HCT116 (cell line): Measurements from ENCODE around the gene POLH. TPM values are rescaled to one million over a fixed set of nuclear protein-coding genes. Genes with fewer than 3 reads are reported as not detected.

Experiments used
- ATAC-seq: fragments of 200-7000 bp; cut with Tn5 transposase; 2 replicates; pipeline ENCODE4 v1.9.1; 2020; ENCODE audit warnings: mild to moderate bottlenecking, moderate library complexity
- BruUV-seq: library from RNA; stranded (reverse); fragments of 400-500 nt; replicated peaks from 2 replicates; lab custom pipeline; 2021; lab: Mats Ljungman, UMichigan
- CTCF ChIA-PET: fragments of 300-600 bp; sonication (Branson Sonifier 250); formaldehyde crosslinking; loops from one replicate; lab custom pipeline; 2021; ENCODE audit warnings: antibody characterized with exemption; lab: Charles Lee
- POLR2A ChIA-PET: fragments of 300-600, 350-600 bp; sonication (Branson Sonifier 250); formaldehyde crosslinking; loops from one replicate; lab custom pipeline; 2021; ENCODE audit warnings: antibody characterized with exemption; lab: Charles Lee
- RAD21 ChIA-PET, 2 experiments: fragments of 300-600 bp; sonication (Branson Sonifier 250); formaldehyde crosslinking; loops; one replicate each; lab custom pipeline; 2023; ENCODE audit warnings: low total read pairs in 2 of 2; ENCODE audit not compliant: uncharacterized antibody in 2 of 2, unreplicated experiment in 2 of 2, low non-redundant PET in 1 of 2; lab: Charles Lee
- DNase-seq: peaks from one replicate; pipeline ENCODE4 v3.0.0-alpha.2; 2010; ENCODE audit warnings: low read depth, low spot score
- H2AFZ ChIP-seq: fragments of 200-600 bp; shearing (Covaris generic), sonication (generic); 2 replicates; pipeline ENCODE4 v1.6.1; 2017; ENCODE audit warnings: low read depth, mixed run types, mixed read lengths, antibody characterized with exemption, low read length; ENCODE audit not compliant: poor library complexity, severe bottlenecking
- H3K27ac ChIP-seq: 2 replicates; pipeline ENCODE4 v1.5.1; 2012; ENCODE audit warnings: low read depth, low read length
- H3K27me3 ChIP-seq: fragments of 200-600 bp; sonication (generic); 2 replicates; pipeline ENCODE4 v1.6.1; 2016; ENCODE audit warnings: mixed run types, low read length, mixed read lengths; ENCODE audit not compliant: insufficient read depth
- H3K36me3 ChIP-seq, 2 experiments: fragments of 200-500 bp in 1 of 2; fragments of 200-600 bp in 1 of 2; sonication (Bioruptor generic) in 1 of 2; sonication (generic) in 1 of 2; 2 replicates each; pipeline versions ENCODE4 v1.5.1 to v1.6.1; 2014 to 2016; ENCODE audit warnings: low read length in 2 of 2, inconsistent platforms in 1 of 2, mixed read lengths in 1 of 2, mixed run types in 1 of 2; ENCODE audit not compliant: insufficient read depth in 2 of 2, control insufficient read depth in 1 of 2
- H3K4me1 ChIP-seq, 2 experiments: fragments of 200-600 bp in 1 of 2; sonication (generic) in 1 of 2; 2 replicates each; pipeline versions ENCODE4 v1.5.1 to v1.6.1; 2012 to 2017; ENCODE audit warnings: low read length in 2 of 2, inconsistent platforms in 1 of 2, mild to moderate bottlenecking in 1 of 2, mixed read lengths in 1 of 2, mixed run types in 1 of 2, moderate library complexity in 1 of 2; ENCODE audit not compliant: insufficient read depth in 2 of 2, control insufficient read depth in 1 of 2
- H3K4me2 ChIP-seq: fragments of 200-600 bp; sonication (generic); 2 replicates; pipeline ENCODE4 v1.6.1; 2017; ENCODE audit warnings: mixed run types, low read length, mixed read lengths
- H3K4me3 ChIP-seq, 2 experiments: fragments of 200-600 bp in 1 of 2; sonication (generic) in 1 of 2; replicated peaks in 1 of 2; 2 replicates each; pipeline ENCODE4 v1.5.1; 2011 to 2016; ENCODE audit warnings: low read length in 2 of 2, control low read depth in 1 of 2, low read depth in 1 of 2, mild to moderate bottlenecking in 1 of 2, mixed read lengths in 1 of 2, mixed run types in 1 of 2
- H3K79me2 ChIP-seq: fragments of 200-600 bp; sonication (generic); 2 replicates; pipeline ENCODE4 v1.6.1; 2017; ENCODE audit warnings: mild to moderate bottlenecking, mixed run types, low read length, moderate library complexity, mixed read lengths; ENCODE audit not compliant: insufficient read depth
- H3K9ac ChIP-seq: fragments of 200-600 bp; sonication (generic); 2 replicates; pipeline ENCODE4 v1.6.1; 2016; ENCODE audit warnings: low read length, mixed read lengths
- H3K9me2 ChIP-seq: fragments of 200-600 bp; sonication (generic), shearing (Covaris generic); 2 replicates; pipeline ENCODE4 v1.6.1; 2017; ENCODE audit warnings: mixed run types, mild to moderate bottlenecking, moderate library complexity; ENCODE audit not compliant: insufficient read depth
- H3K9me3 ChIP-seq, 2 experiments: fragments of 200-500 bp in 1 of 2; fragments of 200-600 bp in 1 of 2; sonication (Bioruptor generic) in 1 of 2; sonication (generic) in 1 of 2; 2 replicates each; pipeline ENCODE4 v1.6.1; 2014 to 2017; ENCODE audit warnings: low read length in 2 of 2, mixed read lengths in 2 of 2, inconsistent platforms in 1 of 2, low read depth in 1 of 2, mild to moderate bottlenecking in 1 of 2, mixed run types in 1 of 2, moderate library complexity in 1 of 2; ENCODE audit not compliant: control insufficient read depth in 1 of 2, insufficient read depth in 1 of 2
- H4K20me1 ChIP-seq: fragments of 200-600 bp; sonication (generic), shearing (Covaris generic); 2 replicates; pipeline ENCODE4 v1.6.1; 2017; ENCODE audit warnings: mixed run types, mild to moderate bottlenecking, moderate library complexity; ENCODE audit not compliant: insufficient read depth
- CEBPB ChIP-seq: IDR thresholded peaks from 2 replicates; pipeline ENCODE4 v1.6.1; 2012; ENCODE audit warnings: low read depth
- CTCF ChIP-seq, 3 experiments: fragments of 200-600 bp in 1 of 3; sonication (generic) in 1 of 3; IDR thresholded peaks in 2 of 3; conservative IDR thresholded peaks in 1 of 3; 2 replicates each; pipeline ENCODE4 v1.5.1; 2012 to 2017; ENCODE audit warnings: low read depth in 2 of 3, low read length in 2 of 3, antibody characterized with exemption in 1 of 3, borderline replicate concordance in 1 of 3, control low read depth in 1 of 3, mild to moderate bottlenecking in 1 of 3, mixed read lengths in 1 of 3, mixed run types in 1 of 3, moderate library complexity in 1 of 3; ENCODE audit not compliant: insufficient read depth in 1 of 3
- POLR2A ChIP-seq: IDR thresholded peaks from 2 replicates; pipeline ENCODE4 v1.7.0; 2011; ENCODE audit warnings: borderline replicate concordance; ENCODE audit not compliant: insufficient read depth, insufficient read length; ENCODE audit errors: extremely low read depth
- POLR2AphosphoS5 ChIP-seq: IDR thresholded peaks from 2 replicates; pipeline ENCODE4 v1.6.1; 2011; ENCODE audit warnings: mild to moderate bottlenecking, low read depth, low read length, moderate library complexity
- REST ChIP-seq: IDR thresholded peaks from 2 replicates; pipeline ENCODE4 v1.6.1; 2012; ENCODE audit warnings: low read depth
- TCF7L2 ChIP-seq: IDR thresholded peaks from 2 replicates; pipeline ENCODE4 v1.7.0; 2011; ENCODE audit warnings: borderline replicate concordance, inconsistent platforms; ENCODE audit not compliant: insufficient read depth, insufficient read length; ENCODE audit errors: extremely low read depth
- intact Hi-C: fragments of 100-400 bp; cut with micrococcal nuclease; formaldehyde crosslinking; loops from 2 replicates; pipeline ENCODE4 v1.10.0; 2022
- total RNA-seq: library from RNA; stranded (reverse); gene quantifications from one replicate; pipeline ENCODE4 v1.2.1, GENCODE V29; 2021; ENCODE audit not compliant: unreplicated experiment

POLH gene
- total RNA-seq, 1 experiment from 2014 or later: 20.6 TPM

GRCh38 chr6:43614396-43614730 is 38.4 kb downstream of the POLH start:
- H3K27ac ChIP-seq: no peak overlapping the region
- intact Hi-C loops: no loop called here
- no peaks in the 10 kb centered on the region for H3K9me3 ChIP-seq
- ATAC-seq (no peak), DNase-seq (no peak)
- H3K79me2 ChIP-seq: no peaks in the 10 kb centered on the region
- no peaks in the 10 kb centered on the region for H3K4me1 ChIP-seq
- H3K4me2 ChIP-seq: no peak overlapping the region
- no peak overlapping the region for H2AFZ ChIP-seq
- no TSS peak for BruUV-seq
- H3K9me2 ChIP-seq: no peaks in the 10 kb centered on the region
- TF ChIP-seq POLR2A (no peak), CTCF (IDR thresholded peaks at IDR 0.05 in 2 of 3, conservative IDR thresholded peaks at IDR 0.05 in 1 of 3; ENCODE audit: borderline replicate concordance in 1 of 3, insufficient read depth in 1 of 3, low read depth in 2 of 3, low read length in 2 of 3) (no peak), TCF7L2 (no peak), REST (no peak), POLR2AphosphoS5 (no peak), CEBPB (no peak)
- no peak overlapping the region for H3K9ac ChIP-seq
- no peaks in the 10 kb centered on the region for H3K27me3 ChIP-seq
- no peak overlapping the region for H3K4me3 ChIP-seq
- H3K36me3 ChIP-seq: peaks cover 15 to 23% of the 10 kb centered on the region in 2 experiments; a peak in 3 of 4 replicates
- H4K20me1 ChIP-seq: no peaks in the 10 kb centered on the region
- RAD21 ChIA-PET: no interaction called here
- POLR2A ChIA-PET: interaction anchor here (2.5 kb wide), 1 partner anchor 13 kb away, joined by 7 read pairs; no protein-coding TSS in a partner anchor
- CTCF ChIA-PET: no interaction called here
